Trophoblast cell (in vitro differentiated cells and primary cell): ENCODE measurements around the gene WSB2.
A peak's percentile ranks its signal among the peaks of the same experiment; 100 is the strongest.

Source experiments
- DNase-seq, 2 donors: peaks; one replicate each; pipeline ENCODE4 v3.0.0-alpha.2; 2016
- H2AFZ ChIP-seq: 2 replicates; pipeline ENCODE4 v1.6.1; 2013; ENCODE audit warnings: low read length, moderate library complexity, mild to moderate bottlenecking; ENCODE audit not compliant: insufficient read depth, poor library complexity
- H2AK5ac ChIP-seq: 2 replicates; pipeline ENCODE4 v1.6.1; 2013; ENCODE audit warnings: mild to moderate bottlenecking, low read length
- H2BK120ac ChIP-seq: 2 replicates; pipeline ENCODE4 v1.6.1; 2013; ENCODE audit warnings: low read length, mild to moderate bottlenecking, moderate library complexity; ENCODE audit not compliant: insufficient read depth, poor library complexity
- H2BK12ac ChIP-seq: 2 replicates; pipeline ENCODE4 v1.6.1; 2013; ENCODE audit warnings: mild to moderate bottlenecking, low read length, moderate library complexity
- H2BK5ac ChIP-seq: 2 replicates; pipeline ENCODE4 v1.6.1; 2013; ENCODE audit warnings: low read length, low read depth, moderate library complexity, mild to moderate bottlenecking; ENCODE audit not compliant: poor library complexity
- H3K14ac ChIP-seq: 2 replicates; pipeline ENCODE4 v1.6.1; 2013; ENCODE audit warnings: mild to moderate bottlenecking, low read length
- H3K18ac ChIP-seq: 2 replicates; pipeline ENCODE4 v1.6.1; 2013; ENCODE audit warnings: mild to moderate bottlenecking, low read length
- H3K23ac ChIP-seq: 2 replicates; pipeline ENCODE4 v1.6.1; 2013; ENCODE audit warnings: low read length
- H3K27ac ChIP-seq: 2 replicates; pipeline ENCODE4 v1.5.1; 2013; ENCODE audit warnings: low read depth, mild to moderate bottlenecking, inconsistent platforms, low read length, moderate library complexity
- H3K27me3 ChIP-seq: 2 replicates; pipeline ENCODE4 v1.6.1; 2013; ENCODE audit warnings: inconsistent platforms, mild to moderate bottlenecking, low read length, moderate library complexity; ENCODE audit not compliant: insufficient read depth
- H3K36me3 ChIP-seq, 2 experiments: 1 replicate in 1 of 2; 2 replicates in 1 of 2; pipeline ENCODE4 v1.6.1; 2013; ENCODE audit warnings: low read length in 2 of 2, mild to moderate bottlenecking in 2 of 2, moderate library complexity in 1 of 2; ENCODE audit not compliant: insufficient read depth in 2 of 2, control insufficient read depth in 1 of 2
- H3K4ac ChIP-seq: 2 replicates; pipeline ENCODE4 v1.6.1; 2013; ENCODE audit warnings: low read depth, mild to moderate bottlenecking, low read length, moderate library complexity
- H3K4me1 ChIP-seq, 2 experiments: 1 replicate in 1 of 2; 2 replicates in 1 of 2; pipeline ENCODE4 v1.6.1; 2013; ENCODE audit warnings: low read length in 2 of 2, mild to moderate bottlenecking in 2 of 2, moderate library complexity in 1 of 2; ENCODE audit not compliant: insufficient read depth in 2 of 2, control insufficient read depth in 1 of 2
- H3K4me2 ChIP-seq: 2 replicates; pipeline ENCODE4 v1.6.1; 2013; ENCODE audit warnings: inconsistent platforms, mild to moderate bottlenecking, low read length, moderate library complexity
- H3K4me3 ChIP-seq: 2 replicates; pipeline ENCODE4 v1.5.1; 2013; ENCODE audit warnings: mild to moderate bottlenecking, low read depth, low read length, inconsistent platforms
- H3K79me1 ChIP-seq: one replicate; pipeline ENCODE4 v1.6.1; 2013; ENCODE audit warnings: low read length
- H3K79me2 ChIP-seq: 2 replicates; pipeline ENCODE4 v1.6.1; 2013; ENCODE audit warnings: low read length, mild to moderate bottlenecking; ENCODE audit not compliant: control insufficient read depth, insufficient read depth, poor library complexity
- H3K9ac ChIP-seq: 2 replicates; pipeline ENCODE4 v1.6.1; 2013; ENCODE audit warnings: mild to moderate bottlenecking, low read length
- H3K9me3 ChIP-seq: 2 replicates; pipeline ENCODE4 v1.6.1; 2013; ENCODE audit warnings: low read depth, mild to moderate bottlenecking, control low read depth, inconsistent platforms, low read length; ENCODE audit not compliant: insufficient read depth
- H4K12ac ChIP-seq: 2 replicates; pipeline ENCODE4 v1.6.1; 2013; ENCODE audit warnings: low read depth, mild to moderate bottlenecking, low read length, moderate library complexity
- H4K8ac ChIP-seq: 2 replicates; pipeline ENCODE4 v1.6.1; 2013; ENCODE audit warnings: low read depth, mild to moderate bottlenecking, low read length, moderate library complexity
- H4K91ac ChIP-seq: one replicate; pipeline ENCODE4 v1.6.1; 2013; ENCODE audit warnings: low read depth, mild to moderate bottlenecking, low read length, moderate library complexity
- WGBS: extraction: QIAGEN DNeasy Blood & Tissue Kit; methylation state at CpG from one replicate; pipeline ENCODE4 v1.1.7; 2013; ENCODE audit warnings: missing lambda C conversion rate; ENCODE audit not compliant: insufficient read length, insufficient coverage; ENCODE audit errors: extremely low coverage; 5-methylcytosine and 5-hydroxymethylcytosine counted together

WSB2 gene

DNA sequence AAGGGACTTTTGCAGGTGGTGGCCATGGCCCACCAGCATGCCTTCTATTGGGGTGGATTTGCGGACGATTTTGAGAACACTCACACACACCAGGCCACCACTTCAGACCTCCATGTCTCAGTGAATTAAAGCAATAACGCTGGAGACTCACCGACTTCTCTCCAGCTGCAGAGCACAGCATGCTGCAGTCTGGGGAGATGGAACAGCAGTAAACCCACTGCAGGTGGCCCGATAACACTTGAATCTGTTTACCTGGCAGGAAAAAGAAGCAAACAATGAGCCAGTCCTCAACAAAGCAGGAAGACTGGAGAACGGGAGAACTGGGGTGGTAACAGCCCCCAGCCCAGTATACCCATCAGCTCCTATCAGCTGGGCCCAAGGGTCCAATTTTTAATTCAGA lies 22.8 kb downstream of the WSB2 start:
- Histone ChIP-seq H2BK12ac (no peak overlapping the region), H2BK5ac (no peak overlapping the region), H3K18ac (no peak overlapping the region), H4K91ac (no peak overlapping the region), H3K4ac (no peak overlapping the region), H3K4me3 (no peak overlapping the region), H2AFZ (no peak overlapping the region), H3K4me1 (peaks cover 6 to 10% of the 10 kb centered on the region in 2 experiments), H4K12ac (no peak overlapping the region), H3K14ac (no peak overlapping the region), H3K9me3 (peaks cover 2% of the 10 kb centered on the region), H3K36me3 (peaks cover 45 to 58% of the 10 kb centered on the region in 2 experiments), H3K27ac (no peak overlapping the region), H3K79me2 (no peaks in the 10 kb centered on the region), H3K27me3 (no peaks in the 10 kb centered on the region), H3K4me2 (no peak overlapping the region), H3K79me1 (peaks cover 3% of the 10 kb centered on the region), H4K8ac (no peak overlapping the region), H2AK5ac (no peak overlapping the region), H2BK120ac (no peak overlapping the region), H3K23ac (no peak overlapping the region), H3K9ac (no peak overlapping the region)
- DNase-seq = no peak
- WGBS = no CpG with 5 or more reads among the region's 6 CpGs

DNA sequence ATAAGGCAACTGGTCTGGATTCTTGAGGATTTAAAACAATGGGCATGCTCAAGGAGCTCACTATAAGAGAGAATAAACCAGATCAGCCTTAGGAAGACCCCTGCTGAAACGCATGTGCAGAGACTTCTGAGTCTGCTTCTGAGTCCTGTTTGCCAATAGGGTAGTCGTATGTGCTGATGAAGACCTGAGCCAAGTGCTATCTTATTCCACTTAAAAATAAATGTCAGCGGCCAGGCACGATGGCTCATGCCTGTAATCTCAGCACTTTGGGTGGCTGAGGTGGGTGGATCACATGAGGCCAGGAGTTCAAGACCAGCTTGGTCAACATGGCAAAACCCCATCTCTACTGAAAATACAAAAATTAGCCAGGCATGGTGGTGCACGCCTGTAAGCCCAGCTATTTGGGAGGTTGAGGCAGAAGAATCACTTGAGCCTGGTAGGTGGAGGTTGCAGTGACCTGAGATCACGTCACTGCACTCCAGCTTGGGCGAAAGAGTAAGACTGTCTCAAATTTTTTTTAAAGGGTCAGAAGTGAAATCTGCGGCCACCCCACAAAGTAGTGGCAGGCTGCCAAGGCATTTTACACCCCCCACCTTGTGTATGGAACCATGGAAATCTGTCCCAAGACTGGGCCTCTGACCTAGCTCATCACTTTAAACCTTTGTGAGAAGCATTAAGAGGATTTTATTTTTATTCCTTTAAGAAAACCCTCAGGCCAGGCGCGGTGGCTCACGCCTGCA lies 24.1 kb downstream of the WSB2 start:
- Histone ChIP-seq H3K36me3 (peaks cover 42 to 54% of the 10 kb centered on the region in 2 experiments), H2BK5ac (no peak overlapping the region), H3K4me2 (no peak overlapping the region), H3K4me1 (peaks cover 6 to 10% of the 10 kb centered on the region in 2 experiments), H3K79me1 (peaks cover 4% of the 10 kb centered on the region), H3K9ac (no peak overlapping the region), H4K91ac (no peak overlapping the region), H4K8ac (no peak overlapping the region), H3K79me2 (no peaks in the 10 kb centered on the region), H3K4ac (no peak overlapping the region), H3K14ac (no peak overlapping the region), H2BK120ac (no peak overlapping the region), H3K27me3 (no peaks in the 10 kb centered on the region), H3K23ac (no peak overlapping the region), H2AFZ (no peak overlapping the region), H4K12ac (no peak overlapping the region), H2AK5ac (no peak overlapping the region), H3K27ac (no peak overlapping the region), H2BK12ac (no peak overlapping the region), H3K4me3 (no peak overlapping the region), H3K18ac (no peak overlapping the region), H3K9me3 (no peaks in the 10 kb centered on the region)
- no peak for DNase-seq
- WGBS = no CpG with 5 or more reads among the region's 11 CpGs

DNA sequence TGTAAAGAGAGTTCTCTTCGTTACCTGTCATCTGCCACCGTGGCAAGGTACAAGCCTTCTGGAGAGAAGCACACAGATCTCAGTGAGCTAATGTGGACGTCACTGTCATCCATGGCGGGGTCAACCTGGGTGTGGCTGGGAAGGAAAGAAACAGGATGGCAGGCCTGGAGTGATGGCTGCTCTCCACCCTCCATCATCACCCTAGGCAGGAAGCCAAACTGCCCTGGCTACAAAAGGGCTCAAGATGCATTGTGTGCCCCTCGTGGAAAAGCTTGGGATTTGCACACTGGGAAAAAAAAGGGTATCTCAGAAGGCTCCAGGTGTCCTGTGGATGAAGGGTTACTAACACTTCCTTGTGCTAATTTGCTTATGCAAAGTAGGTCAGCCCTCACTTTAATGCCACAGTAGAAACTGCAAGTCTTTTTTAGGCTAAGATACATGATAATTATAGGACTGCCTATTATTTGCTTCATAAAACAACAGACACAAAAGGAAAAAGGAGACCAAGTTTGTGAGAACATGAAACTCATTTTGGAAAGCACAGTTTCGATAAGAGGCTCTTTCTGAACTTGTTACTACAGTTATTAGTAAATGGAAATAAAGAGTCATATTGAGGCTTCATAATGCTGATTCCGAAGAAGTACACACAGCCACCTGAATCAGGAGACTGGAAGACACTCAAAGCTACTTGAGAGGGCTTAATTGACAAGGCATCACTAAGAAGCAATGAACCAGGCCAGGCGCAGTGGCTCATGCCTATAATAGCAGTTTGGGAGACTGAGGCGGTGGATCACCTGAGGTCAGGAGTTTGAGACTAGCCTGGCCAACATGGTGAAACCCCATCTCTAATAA lies 25.6 kb downstream of the WSB2 start:
- Histone ChIP-seq H3K36me3 (peaks cover 40 to 51% of the 10 kb centered on the region in 2 experiments), H3K4me3 (no peak overlapping the region), H3K9me3 (no peaks in the 10 kb centered on the region), H3K23ac (no peak overlapping the region), H3K18ac (no peak overlapping the region), H2AK5ac (no peak overlapping the region), H2BK5ac (no peak overlapping the region), H3K4me2 (no peak overlapping the region), H3K14ac (no peak overlapping the region), H3K4me1 (peaks cover 6 to 10% of the 10 kb centered on the region in 2 experiments), H2BK12ac (no peak overlapping the region), H2AFZ (no peak overlapping the region), H3K4ac (no peak overlapping the region), H3K79me1 (peaks cover 4% of the 10 kb centered on the region), H4K91ac (no peak overlapping the region), H3K27me3 (no peaks in the 10 kb centered on the region), H4K12ac (no peak overlapping the region), H3K27ac (no peak overlapping the region), H3K9ac (no peak overlapping the region), H2BK120ac (no peak overlapping the region), H4K8ac (no peak overlapping the region), H3K79me2 (no peaks in the 10 kb centered on the region)
- no peak for DNase-seq
- WGBS = no CpG with 5 or more reads among the region's 9 CpGs

DNA sequence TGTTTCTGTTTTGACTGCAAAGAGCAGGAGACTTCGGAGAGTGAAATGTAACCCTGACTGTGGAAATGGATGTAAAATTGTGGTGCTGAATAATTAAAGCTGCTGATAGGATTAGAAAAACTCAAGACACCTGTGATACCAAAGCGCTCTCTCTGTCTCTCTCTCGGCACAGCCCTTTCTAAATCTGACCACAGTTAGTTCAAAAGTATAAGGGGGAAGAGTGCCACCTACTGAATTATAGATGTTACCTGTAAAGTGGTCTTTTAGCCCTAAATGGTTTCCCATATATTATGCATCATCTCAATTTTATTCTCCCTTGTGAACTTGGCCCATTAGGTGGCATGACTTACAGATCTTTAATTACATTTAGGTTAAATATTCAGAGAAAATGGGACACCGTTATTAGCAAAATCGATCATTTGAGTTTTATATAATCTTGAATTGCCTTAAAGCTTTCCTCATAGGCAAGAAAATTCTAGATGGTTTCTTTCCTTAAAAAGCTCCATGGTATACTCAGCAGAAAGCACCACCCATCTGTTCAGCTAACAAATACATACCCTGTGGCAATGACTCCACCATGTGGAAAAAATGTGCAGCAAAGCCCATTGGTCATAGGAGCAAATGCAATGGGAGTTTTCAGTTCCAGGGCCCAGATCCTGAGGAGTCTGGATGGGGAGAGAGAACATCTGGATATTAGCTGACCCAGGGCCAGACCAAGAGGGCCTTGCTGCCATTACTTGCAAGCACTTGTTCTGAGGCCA lies 26.4 kb downstream of the WSB2 start:
- Histone ChIP-seq H3K4me2 (peak overlapping the region; percentile 13), H3K36me3 (peaks cover 34 to 51% of the 10 kb centered on the region in 2 experiments), H3K79me2 (no peaks in the 10 kb centered on the region), H4K91ac (no peak overlapping the region), H3K9ac (no peak overlapping the region), H3K14ac (no peak overlapping the region), H3K4me1 (peaks cover 6 to 10% of the 10 kb centered on the region in 2 experiments), H4K8ac (no peak overlapping the region), H3K79me1 (peaks cover 4% of the 10 kb centered on the region), H3K27ac (peak overlapping the region; percentile 66), H3K4me3 (no peak overlapping the region), H2BK5ac (no peak overlapping the region), H3K9me3 (no peaks in the 10 kb centered on the region), H3K27me3 (no peaks in the 10 kb centered on the region), H4K12ac (no peak overlapping the region), H3K23ac (no peak overlapping the region), H3K4ac (no peak overlapping the region), H2BK120ac (no peak overlapping the region), H2BK12ac (no peak overlapping the region), H3K18ac (no peak overlapping the region), H2AK5ac (no peak overlapping the region), H2AFZ (no peak overlapping the region)
- peak; percentile 63 to 89 for DNase-seq
- no CpG with 5 or more reads among the region's 5 CpGs for WGBS
